Measurements from ENCODE around the gene WIZ. TPM values are rescaled to one million over a fixed set of nuclear protein-coding genes. Genes with fewer than 3 reads are reported as not detected.
"Not testable (repeated sequence)": the region's sequence is repeated elsewhere in the genome, so short reads cannot be mapped to it uniquely, and the experiment has no call there.

WIZ gene, protein sequence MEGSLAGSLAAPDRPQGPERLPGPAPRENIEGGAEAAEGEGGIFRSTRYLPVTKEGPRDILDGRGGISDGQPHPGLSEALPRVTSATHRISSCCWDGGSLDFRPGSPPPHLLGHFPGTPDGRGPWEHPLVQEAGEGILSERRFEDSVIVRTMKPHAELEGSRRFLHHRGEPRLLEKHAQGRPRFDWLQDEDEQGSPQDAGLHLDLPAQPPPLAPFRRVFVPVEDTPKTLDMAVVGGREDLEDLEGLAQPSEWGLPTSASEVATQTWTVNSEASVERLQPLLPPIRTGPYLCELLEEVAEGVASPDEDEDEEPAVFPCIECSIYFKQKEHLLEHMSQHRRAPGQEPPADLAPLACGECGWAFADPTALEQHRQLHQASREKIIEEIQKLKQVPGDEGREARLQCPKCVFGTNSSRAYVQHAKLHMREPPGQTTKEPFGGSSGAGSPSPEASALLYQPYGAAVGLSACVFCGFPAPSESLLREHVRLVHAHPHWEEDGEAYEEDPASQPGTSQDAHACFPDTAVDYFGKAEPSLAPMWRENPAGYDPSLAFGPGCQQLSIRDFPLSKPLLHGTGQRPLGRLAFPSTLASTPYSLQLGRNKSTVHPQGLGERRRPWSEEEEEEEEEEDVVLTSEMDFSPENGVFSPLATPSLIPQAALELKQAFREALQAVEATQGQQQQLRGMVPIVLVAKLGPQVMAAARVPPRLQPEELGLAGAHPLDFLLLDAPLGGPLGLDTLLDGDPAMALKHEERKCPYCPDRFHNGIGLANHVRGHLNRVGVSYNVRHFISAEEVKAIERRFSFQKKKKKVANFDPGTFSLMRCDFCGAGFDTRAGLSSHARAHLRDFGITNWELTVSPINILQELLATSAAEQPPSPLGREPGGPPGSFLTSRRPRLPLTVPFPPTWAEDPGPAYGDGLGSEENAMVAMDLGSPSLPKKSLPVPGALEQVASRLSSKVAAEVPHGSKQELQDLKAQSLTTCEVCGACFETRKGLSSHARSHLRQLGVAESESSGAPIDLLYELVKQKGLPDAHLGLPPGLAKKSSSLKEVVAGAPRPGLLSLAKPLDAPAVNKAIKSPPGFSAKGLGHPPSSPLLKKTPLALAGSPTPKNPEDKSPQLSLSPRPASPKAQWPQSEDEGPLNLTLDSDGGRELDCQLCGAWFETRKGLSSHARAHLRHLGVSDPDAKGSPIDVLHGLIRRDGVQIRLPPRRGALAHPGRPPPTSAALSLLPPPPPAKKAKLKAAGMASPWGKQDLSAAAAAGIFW (N-terminal part only)
- total RNA-seq = 10 to 100 TPM; 27.3 to 46.3 TPM

DNA sequence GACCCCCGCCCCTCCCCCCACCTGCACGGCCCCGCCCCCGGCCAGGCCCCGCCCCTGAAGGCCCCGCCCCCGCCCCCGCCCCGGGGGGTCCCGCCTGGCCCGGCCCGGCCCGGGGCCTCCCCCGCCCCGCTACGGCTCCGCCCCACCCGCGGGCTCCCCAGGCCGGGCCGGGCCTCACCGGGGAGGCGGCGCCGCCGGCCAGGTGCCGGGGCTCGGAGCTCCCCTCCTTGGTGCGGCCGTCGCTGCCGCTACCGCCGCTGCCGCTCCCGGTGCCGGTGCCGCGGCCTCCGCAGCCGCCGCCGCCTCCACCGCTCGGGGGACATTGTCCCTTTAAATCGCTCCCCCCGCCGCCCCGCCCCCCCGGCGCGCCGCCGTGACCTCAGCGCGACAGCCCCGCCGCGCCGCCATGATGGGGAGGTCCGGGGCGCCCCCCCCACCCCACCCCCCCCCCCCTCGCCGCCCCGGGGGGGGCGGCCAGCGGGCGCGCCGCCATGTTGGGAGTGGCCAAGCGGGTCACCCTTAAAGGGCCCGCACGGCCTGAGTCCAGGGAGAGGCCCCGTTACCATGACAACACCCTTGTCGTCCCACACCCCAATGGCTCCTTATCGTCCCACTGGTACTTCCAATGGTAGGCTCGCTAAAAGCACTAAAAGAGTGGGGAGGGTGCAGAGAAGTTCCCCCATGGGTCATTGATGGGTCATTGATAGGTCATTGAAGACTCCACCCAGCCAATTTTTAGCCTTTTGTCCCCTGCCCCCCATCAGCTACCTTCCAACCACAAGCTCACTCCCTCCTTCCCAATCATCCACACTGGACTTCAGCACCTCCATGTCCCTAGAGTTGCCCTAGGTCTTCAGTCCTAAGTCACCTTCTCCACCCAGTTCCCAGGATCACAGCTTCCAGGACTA, at the start of gene WIZ:
Gene WIZ (minus strand): TSS at position 337 of the 908 bp plus-strand sequence. CDS start 1,649 bp downstream, outside the sequence.
- DNase-seq (ENCODE audit: low spot score) (peak; percentile 84), ATAC-seq (peak; percentile 82 to 89)
- H3K27me3 Mint-ChIP-seq = no peaks in the 10 kb centered on the region
- peaks cover 32 to 39% of the 10 kb centered on the region in 2 donors for H3K4me1 Mint-ChIP-seq (ENCODE audit: low read depth in 2 of 2)
- H3K4me3 Mint-ChIP-seq = peak within 1 kb of the TSS; percentile 78
- peaks cover 21% of the 10 kb centered on the region for H3K36me3 Mint-ChIP-seq
- H3K27ac Mint-ChIP-seq = peak within 1 kb of the TSS; percentile 48 to 76
- peaks cover 3% of the 10 kb centered on the region for H3K9me3 Mint-ChIP-seq

DNA sequence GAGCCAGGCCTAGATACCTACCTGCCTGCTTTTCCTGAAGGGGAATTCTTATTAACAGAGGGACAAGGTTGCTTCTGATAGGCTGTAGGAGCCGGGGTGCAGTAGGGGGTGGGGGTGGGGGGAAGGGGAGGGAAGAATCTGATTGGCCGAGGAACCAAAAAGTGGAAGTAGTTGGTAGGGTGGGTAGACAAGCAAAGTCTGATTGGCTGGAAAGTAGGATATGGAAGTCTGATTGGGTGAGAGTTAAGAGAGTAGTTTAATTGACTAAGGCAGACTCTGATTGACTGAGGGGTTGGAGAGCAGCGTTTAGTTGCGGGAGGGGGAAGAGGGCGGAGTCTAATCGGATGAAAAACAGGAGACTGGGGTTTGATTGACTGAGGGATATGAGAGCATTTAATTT, 49.2 kb upstream of the WIZ start:
- Mint-ChIP-seq H3K4me1 (ENCODE audit: low read depth in 2 of 2) (peaks cover 0 to 5% of the 10 kb centered on the region in 2 donors), H3K9me3 (no peaks in the 10 kb centered on the region), H3K27ac (no peak overlapping the region), H3K27me3 (no peaks in the 10 kb centered on the region), H3K4me3 (no peak overlapping the region), H3K36me3 (no peaks in the 10 kb centered on the region)
- ATAC-seq (no peak), DNase-seq (ENCODE audit: low spot score) (no peak)

DNA sequence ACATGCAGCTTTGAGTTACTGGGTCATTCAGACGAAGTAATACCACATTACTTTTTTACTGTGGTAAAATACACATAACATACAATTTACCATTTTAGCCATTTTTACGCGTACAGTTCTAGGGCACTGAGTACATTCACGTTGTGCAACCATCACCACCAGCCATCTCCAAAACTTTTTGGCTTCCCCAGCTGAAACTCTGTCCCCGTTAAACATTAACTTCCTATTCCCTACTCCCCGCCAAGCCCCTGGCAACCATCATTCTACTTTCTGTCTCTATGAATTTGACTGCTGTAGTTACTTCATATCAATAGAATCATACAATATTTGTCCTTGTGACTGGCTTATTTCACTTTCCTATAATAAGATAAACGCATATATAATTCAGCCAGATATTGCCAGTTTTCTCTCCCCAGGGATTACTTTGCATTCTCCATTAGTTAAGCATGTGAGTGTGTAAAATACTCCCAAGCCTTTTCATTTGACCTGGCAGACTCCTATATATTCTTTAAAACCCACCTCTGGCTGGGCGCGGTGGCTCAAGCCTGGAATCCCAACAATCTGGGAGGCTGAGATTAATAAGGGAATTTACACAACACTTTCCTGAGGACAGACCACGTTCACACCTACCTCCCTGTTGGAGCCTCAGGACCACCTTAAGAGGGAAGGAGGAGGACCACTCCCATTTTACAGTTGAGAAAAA, 48.6 kb upstream of the WIZ start:
- ATAC-seq = no peak
- Mint-ChIP-seq H3K4me3 (no peak overlapping the region), H3K36me3 (no peaks in the 10 kb centered on the region), H3K27me3 (no peaks in the 10 kb centered on the region), H3K9me3 (no peaks in the 10 kb centered on the region), H3K27ac (no peak overlapping the region), H3K4me1 (ENCODE audit: low read depth in 2 of 2) (peaks cover 0 to 5% of the 10 kb centered on the region in 2 donors)
- DNase-seq (ENCODE audit: low spot score) = no peak

DNA sequence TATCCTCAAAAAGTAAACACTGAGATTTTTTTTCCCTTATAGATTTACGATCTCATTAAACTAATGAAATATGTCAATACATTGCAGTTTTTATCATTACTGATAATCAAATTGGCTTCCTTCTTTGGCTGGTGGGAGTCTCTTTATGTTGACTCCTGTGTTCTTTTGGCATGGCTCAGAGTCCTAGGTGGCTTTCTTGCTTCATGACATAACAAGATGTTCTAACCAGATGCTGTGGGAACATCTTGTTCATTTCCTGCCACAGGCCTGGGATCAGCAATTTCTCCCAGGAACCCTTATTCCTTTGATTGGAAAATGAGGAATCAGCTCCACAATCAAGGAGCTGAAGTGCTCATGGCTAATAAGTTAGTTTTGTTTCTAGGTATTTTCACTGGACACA, 45.4 kb upstream of the WIZ start:
- Mint-ChIP-seq H3K9me3 (no peaks in the 10 kb centered on the region), H3K27ac (no peak overlapping the region), H3K36me3 (no peaks in the 10 kb centered on the region), H3K4me3 (no peak overlapping the region), H3K27me3 (peaks cover 0 to 4% of the 10 kb centered on the region in 2 donors), H3K4me1 (ENCODE audit: low read depth in 2 of 2) (peaks cover 0 to 5% of the 10 kb centered on the region in 2 donors)
- no peak for DNase-seq (ENCODE audit: low spot score)
- no peak for ATAC-seq

DNA sequence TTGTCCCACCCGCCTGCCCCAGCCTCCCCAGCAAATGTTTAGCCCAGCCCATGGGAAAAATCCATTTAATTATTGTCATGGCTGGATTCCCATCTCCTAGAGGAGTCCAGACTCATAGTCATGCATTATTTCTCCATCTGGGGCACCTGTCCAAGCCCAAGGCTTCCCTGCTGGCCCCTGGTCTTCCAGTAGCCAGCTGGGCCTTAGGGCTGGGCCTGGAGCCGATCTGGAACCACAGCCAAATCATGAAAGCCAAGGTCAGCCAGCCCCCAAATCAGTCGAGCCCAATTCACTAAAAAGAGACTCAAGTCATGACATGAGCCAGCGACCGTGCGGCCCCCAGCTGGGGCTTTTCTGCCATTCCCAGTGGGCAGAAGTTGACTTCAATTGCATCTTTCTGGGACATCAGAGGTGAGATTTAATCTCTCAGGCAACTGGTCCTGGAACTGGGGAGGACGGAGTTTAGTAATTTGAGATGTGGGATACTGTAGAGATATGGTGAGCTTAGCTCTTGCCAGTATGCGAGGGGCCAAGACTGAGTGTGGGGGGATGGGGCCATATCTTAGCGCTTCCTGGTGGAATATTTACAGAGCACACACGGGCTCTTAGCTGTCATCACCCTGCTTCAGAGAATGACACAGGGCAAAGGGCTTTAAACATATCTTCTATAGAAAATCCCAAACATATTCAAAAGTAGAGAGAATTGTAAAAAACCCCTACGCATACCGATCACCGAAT, 38.9 kb upstream of the WIZ start:
- H3K27ac Mint-ChIP-seq = no peak overlapping the region
- DNase-seq (ENCODE audit: low spot score) (no peak), ATAC-seq (no peak)
- no peaks in the 10 kb centered on the region for H3K36me3 Mint-ChIP-seq
- no peak overlapping the region for H3K4me3 Mint-ChIP-seq
- no peaks in the 10 kb centered on the region for H3K4me1 Mint-ChIP-seq (ENCODE audit: low read depth in 2 of 2)
- peaks cover 0 to 4% of the 10 kb centered on the region in 2 donors for H3K27me3 Mint-ChIP-seq
- no peaks in the 10 kb centered on the region for H3K9me3 Mint-ChIP-seq

DNA sequence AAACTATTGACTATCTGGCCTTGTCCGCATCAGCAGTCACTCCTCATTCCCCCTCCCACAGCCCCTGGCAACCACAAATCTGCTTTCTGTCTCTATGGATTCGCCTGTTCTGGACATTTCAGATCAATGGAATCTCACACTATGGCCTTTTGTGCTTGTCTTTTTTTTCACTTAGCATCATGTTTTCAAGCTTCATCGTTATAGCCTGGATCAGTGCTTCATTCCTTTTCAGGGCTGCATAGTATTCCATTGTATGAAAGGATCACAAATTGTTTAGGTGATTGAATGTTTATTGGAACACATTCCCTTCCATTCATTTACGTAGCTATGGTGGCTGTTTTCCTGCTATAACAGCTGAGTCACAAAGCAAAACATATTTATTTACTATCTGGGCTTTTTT, 37.3 kb upstream of the WIZ start:
- Mint-ChIP-seq H3K27me3 (no peaks in the 10 kb centered on the region), H3K36me3 (no peaks in the 10 kb centered on the region), H3K27ac (no peak overlapping the region), H3K9me3 (no peaks in the 10 kb centered on the region), H3K4me3 (no peak overlapping the region), H3K4me1 (ENCODE audit: low read depth in 2 of 2) (no peaks in the 10 kb centered on the region)
- ATAC-seq (no peak), DNase-seq (ENCODE audit: low spot score) (no peak)

DNA sequence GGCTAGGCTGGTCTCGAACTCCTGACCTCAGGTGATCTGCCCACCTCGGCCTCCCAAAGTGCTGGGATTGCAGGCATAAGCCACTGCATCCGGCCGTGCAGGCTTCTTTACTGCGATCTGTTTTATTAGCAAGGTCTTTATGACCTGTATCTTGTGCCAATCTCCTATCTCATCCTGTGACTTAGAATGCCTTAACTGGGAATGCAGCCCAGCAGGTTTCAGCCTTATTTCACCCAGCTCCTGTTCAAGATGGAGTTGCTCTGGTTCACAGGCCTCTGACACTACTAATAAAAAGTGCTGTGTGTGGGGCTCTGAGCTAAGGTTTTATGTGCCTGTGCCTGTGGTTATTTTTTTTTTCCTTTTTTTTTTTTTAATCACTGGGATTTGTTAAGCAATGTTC, 36.0 kb upstream of the WIZ start:
- not testable (repeated sequence) for H3K4me1 Mint-ChIP-seq (ENCODE audit: low read depth in 2 of 2); H3K27ac Mint-ChIP-seq; H3K4me3 Mint-ChIP-seq; H3K27me3 Mint-ChIP-seq; DNase-seq (ENCODE audit: low spot score); H3K9me3 Mint-ChIP-seq; H3K36me3 Mint-ChIP-seq; ATAC-seq

DNA sequence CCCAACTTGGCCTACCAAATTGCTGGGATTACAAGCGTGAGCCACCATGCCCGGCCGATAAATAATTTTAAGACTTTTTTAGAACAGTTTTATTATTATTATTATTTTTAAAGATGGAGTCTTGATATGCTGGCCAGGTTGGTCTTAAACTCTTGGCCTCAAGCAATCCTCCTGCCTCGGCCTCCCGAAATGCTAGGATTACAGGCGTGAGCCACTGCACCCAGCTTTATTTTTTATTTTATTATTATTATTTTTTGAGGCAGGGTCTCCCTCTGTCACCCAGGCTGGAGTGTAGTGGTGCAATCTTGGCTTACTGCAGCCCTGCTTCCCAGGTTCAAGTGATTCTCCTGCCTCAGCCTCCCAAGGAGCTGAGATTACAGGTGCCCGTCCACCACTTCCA, 31.2 kb upstream of the WIZ start:
- not testable (repeated sequence) for H3K27me3 Mint-ChIP-seq; H3K9me3 Mint-ChIP-seq; DNase-seq (ENCODE audit: low spot score); H3K36me3 Mint-ChIP-seq; H3K27ac Mint-ChIP-seq; H3K4me3 Mint-ChIP-seq; ATAC-seq
- peaks cover 10 to 13% of the 10 kb centered on the region in 2 donors for H3K4me1 Mint-ChIP-seq (ENCODE audit: low read depth in 2 of 2)

DNA sequence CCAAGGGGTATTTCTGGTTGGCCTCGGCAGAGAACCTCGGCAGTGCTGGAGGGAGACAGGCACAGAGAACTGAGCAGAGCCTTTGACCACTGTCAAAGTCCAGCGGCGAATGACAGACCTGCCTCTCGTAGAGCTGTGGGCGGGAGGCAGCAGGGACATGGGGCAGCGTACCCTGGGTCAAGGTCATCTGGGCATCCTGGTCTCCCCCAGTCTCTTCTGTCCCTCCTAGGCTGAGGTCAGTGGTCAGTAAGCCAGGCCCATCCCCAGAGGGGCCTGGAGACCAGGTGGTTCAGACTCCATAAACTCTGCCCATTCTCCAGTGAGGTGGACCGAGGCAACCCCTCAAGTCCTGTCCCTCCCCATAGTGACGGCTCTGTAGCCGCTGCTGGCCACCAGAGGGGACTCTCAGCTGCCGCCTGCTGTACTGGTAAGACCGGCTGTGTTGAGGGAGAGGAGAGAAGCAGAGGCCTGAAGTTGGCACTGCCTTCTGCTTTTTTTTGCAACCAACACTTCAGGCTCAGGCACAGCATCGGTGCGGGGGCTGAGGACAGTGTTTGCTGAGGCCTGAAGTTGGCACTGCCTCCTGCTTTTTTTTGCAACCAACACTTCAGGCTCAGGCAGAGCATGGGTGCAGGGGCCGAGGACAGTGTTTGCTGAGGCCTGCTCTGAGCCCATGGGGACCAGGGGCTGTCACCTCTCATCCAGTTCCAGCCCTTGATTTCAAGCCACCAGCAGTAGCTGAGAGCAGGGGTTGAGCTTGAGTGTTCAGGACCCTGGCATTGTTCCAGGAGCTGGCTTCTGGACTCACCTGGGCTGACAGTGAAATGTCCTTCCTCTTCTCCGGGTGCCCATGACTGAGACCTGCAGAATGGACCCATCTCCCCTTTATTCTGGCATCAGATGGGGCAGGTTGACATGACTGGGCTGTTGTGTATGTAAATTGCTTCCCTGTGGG, 29.9 kb upstream of the WIZ start, which contains the start of gene PGLYRP2:
Gene PGLYRP2 (minus strand): TSS at position 111 of the 955 bp plus-strand sequence. CDS start 130 bp downstream, outside the sequence.
- DNase-seq (ENCODE audit: low spot score) (no peak), ATAC-seq (peak in 1 of 2 donors; percentile 45)
- Mint-ChIP-seq H3K4me3 (no peak within 1 kb of the TSS), H3K27me3 (no peaks in the 10 kb centered on the region), H3K27ac (peak within 1 kb of the TSS in 1 of 2 donors; percentile 22), H3K9me3 (no peaks in the 10 kb centered on the region), H3K4me1 (ENCODE audit: low read depth in 2 of 2) (peaks cover 11 to 14% of the 10 kb centered on the region in 2 donors), H3K36me3 (no peaks in the 10 kb centered on the region)

DNA sequence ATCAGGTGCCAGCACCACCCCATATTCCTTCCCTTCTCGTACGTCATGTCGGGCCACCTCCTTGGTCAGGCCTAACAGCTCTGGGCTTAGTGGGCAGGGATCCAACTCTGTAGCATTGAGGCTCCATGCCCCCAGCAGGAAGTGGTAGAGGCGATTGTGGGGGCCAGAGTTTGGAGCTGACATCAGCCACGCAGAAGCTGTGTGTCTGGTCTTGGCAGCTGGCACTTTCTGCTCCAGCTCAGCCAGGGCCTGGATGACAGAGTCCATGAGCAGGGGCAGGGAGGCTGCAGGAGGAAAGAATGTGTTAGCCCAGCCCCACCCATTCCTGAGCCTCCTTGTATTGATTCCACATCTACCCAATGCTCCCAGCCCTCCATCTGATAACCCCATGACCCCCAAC, 26.6 kb upstream of the WIZ start:
- Mint-ChIP-seq H3K9me3 (no peaks in the 10 kb centered on the region), H3K27ac (peak overlapping the region in 1 of 2 donors; percentile 9), H3K4me1 (ENCODE audit: low read depth in 2 of 2) (peaks cover 11 to 16% of the 10 kb centered on the region in 2 donors), H3K27me3 (peaks cover 0 to 2% of the 10 kb centered on the region in 2 donors), H3K4me3 (no peak overlapping the region), H3K36me3 (no peaks in the 10 kb centered on the region)
- DNase-seq (ENCODE audit: low spot score) = no peak
- ATAC-seq = peak; percentile 55 to 71

DNA sequence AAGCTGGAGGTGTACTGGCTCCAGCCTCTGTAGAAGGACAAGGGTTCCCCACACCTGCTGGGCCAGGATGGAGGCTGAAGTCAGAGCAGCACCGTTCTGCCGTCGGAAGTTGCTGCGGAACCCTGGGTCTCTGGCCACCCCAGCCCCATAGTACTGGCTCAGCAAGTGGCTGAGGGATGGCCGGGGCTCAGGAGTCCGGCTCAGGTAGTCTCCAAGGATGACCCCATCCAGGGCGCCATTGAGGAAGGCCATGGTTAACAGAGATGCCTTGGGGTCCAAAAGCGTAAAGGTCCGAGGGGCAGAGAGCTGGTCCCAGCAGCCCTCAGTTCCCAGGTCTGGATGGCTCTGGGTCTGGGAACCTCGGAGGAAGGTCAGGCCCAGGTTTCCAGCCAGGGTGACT, 25.9 kb upstream of the WIZ start:
- H3K4me3 Mint-ChIP-seq = no peak overlapping the region

More for the DNA sequence above, 25.9 kb upstream of the WIZ start:
- Mint-ChIP-seq H3K27me3 (peaks cover 0 to 2% of the 10 kb centered on the region in 2 donors), H3K27ac (no peak overlapping the region), H3K4me1 (ENCODE audit: low read depth in 2 of 2) (peaks cover 11 to 16% of the 10 kb centered on the region in 2 donors), H3K9me3 (no peaks in the 10 kb centered on the region), H3K36me3 (no peaks in the 10 kb centered on the region)
- ATAC-seq (peak in 1 of 2 donors; percentile 7), DNase-seq (ENCODE audit: low spot score) (no peak)
